Loucy (cell line): ENCODE results near the gene SMIM29.

Experiments used
- EZH2phosphoT487 ChIP-seq: fragments of 200-600 bp; IDR thresholded peaks from 2 replicates; pipeline ENCODE4 v1.6.1; 2018; ENCODE audit warnings: antibody characterized with exemption, mild to moderate bottlenecking, moderate library complexity, borderline replicate concordance
- TF ChIP-seq, protein P1 (sequence below): fragments of 200-600 bp; sonication (generic); conservative IDR thresholded peaks from 2 replicates; pipeline ENCODE4 v1.5.1; 2014; ENCODE audit warnings: mild to moderate bottlenecking, antibody characterized with exemption, low read length

DNA sequence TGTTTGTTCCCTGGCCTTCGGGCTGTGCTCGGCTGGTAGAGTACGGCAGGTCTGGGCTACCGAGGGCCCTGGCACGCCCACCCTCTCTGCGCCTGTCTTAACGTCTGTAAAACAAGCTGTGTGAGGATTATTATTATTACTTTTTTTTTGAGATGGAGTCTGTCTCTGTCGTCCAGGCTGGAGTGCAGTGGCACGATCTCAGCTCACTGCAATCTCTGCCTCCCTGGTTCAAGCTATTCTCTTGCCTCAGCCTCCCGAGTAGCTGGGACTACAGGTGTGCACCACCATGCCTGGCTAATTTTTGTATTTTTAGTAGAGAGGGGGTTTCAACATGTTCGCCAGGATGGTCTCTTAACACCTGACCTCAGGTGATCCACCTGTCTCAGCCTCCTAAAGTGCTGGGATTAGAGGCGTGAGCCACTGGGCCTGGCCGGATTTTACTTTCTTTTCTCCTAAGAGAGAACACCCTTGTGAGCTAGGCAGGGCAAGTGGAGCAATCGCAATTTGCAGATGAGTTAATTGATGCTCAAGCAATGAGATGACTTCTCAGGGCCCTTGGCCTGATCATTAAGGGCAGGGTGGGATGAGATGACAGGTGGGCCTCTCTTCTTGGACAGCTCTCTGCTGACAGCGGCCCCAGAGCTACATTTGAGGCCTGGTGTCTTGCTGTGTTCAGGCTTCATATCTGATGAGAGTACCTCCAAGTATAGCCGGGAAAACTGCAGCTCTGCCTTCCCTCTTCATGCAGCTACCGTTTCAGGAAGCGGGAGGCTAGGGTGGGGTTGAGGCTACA lies 859 bp upstream of the SMIM29 start:
- TF ChIP-seq, protein P1, sequence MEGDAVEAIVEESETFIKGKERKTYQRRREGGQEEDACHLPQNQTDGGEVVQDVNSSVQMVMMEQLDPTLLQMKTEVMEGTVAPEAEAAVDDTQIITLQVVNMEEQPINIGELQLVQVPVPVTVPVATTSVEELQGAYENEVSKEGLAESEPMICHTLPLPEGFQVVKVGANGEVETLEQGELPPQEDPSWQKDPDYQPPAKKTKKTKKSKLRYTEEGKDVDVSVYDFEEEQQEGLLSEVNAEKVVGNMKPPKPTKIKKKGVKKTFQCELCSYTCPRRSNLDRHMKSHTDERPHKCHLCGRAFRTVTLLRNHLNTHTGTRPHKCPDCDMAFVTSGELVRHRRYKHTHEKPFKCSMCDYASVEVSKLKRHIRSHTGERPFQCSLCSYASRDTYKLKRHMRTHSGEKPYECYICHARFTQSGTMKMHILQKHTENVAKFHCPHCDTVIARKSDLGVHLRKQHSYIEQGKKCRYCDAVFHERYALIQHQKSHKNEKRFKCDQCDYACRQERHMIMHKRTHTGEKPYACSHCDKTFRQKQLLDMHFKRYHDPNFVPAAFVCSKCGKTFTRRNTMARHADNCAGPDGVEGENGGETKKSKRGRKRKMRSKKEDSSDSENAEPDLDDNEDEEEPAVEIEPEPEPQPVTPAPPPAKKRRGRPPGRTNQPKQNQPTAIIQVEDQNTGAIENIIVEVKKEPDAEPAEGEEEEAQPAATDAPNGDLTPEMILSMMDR, result no peak
- TF ChIP-seq EZH2phosphoT487, result no peak
